GM12878 (cell line): ENCODE results near the gene ALPK1. TPM values are rescaled to one million over a fixed set of nuclear protein-coding genes. Genes with fewer than 3 reads are reported as not detected.

Experiments used
- ATAC-seq: fragments of 200-7000 bp; cut with Tn5 transposase; 3 replicates; pipeline ENCODE4 v1.9.1; 2020; ENCODE audit warnings: mild to moderate bottlenecking, moderate library complexity
- BruUV-seq: library from RNA; stranded (reverse); fragments of 400-500 nt; replicated peaks from 2 replicates; lab custom pipeline; 2021; lab: Mats Ljungman, UMichigan
- CTCF ChIA-PET: fragments of 300-600 bp; sonication (Branson Sonifier 250); formaldehyde crosslinking; extraction: SDS; loops from one replicate; lab custom pipeline; 2021; ENCODE audit warnings: inconsistent platforms; lab: Yijun Ruan, JAX
- POLR2A ChIA-PET: fragments of 350-600 bp; formaldehyde crosslinking; extraction: SDS; loops from one replicate; lab custom pipeline; 2021; ENCODE audit warnings: inconsistent platforms; lab: Charles Lee
- RAD21 ChIA-PET: fragments of 300-600 bp; sonication (Branson Sonifier 250); formaldehyde crosslinking; loops from one replicate; lab custom pipeline; 2023; ENCODE audit warnings: antibody characterized with exemption; ENCODE audit not compliant: unreplicated experiment; lab: Charles Lee
- SMC1A ChIA-PET: fragments of 300-600 bp; sonication (Branson Sonifier 250); formaldehyde crosslinking; loops from one replicate; lab custom pipeline; 2023; ENCODE audit not compliant: unreplicated experiment, uncharacterized antibody; lab: Charles Lee
- DNase-seq: peaks from one replicate; pipeline ENCODE4 v3.0.0-alpha.2; 2011; ENCODE audit warnings: low read depth, low spot score
- FAIRE-seq: peaks from 3 replicates; lab custom pipeline; 2011; peaks lifted over from hg19 to GRCh38; lab: Jason Lieb, UNC
- H2AFZ ChIP-seq: 2 replicates; pipeline ENCODE4 v1.6.0; 2011; ENCODE audit warnings: low read depth, low read length, control low read depth; ENCODE audit not compliant: control insufficient read depth
- H3K27ac ChIP-seq: 2 replicates; pipeline ENCODE4 v1.5.1; 2011; ENCODE audit warnings: control low read depth; ENCODE audit not compliant: control insufficient read depth, insufficient read depth
- H3K27me3 ChIP-seq, 2 experiments: replicated peaks in 1 of 2; 2 replicates each; pipeline versions ENCODE4 v1.6.0 to v1.6.1; 2011; ENCODE audit warnings: low read length in 1 of 2; ENCODE audit not compliant: control insufficient read depth in 2 of 2, insufficient read depth in 2 of 2
- H3K36me3 ChIP-seq, 2 experiments: 2 replicates each; pipeline ENCODE4 v1.5.1; 2011; ENCODE audit warnings: low read length in 1 of 2; ENCODE audit not compliant: control insufficient read depth in 2 of 2, insufficient read depth in 2 of 2
- H3K4me1 ChIP-seq: 2 replicates; pipeline ENCODE4 v1.6.1; 2011; ENCODE audit warnings: mild to moderate bottlenecking, low read length, moderate library complexity, mixed read lengths; ENCODE audit not compliant: control insufficient read depth, insufficient read depth
- H3K4me2 ChIP-seq: 2 replicates; pipeline ENCODE4 v1.6.0; 2011; ENCODE audit warnings: control low read depth; ENCODE audit not compliant: control insufficient read depth, insufficient read depth
- H3K4me3 ChIP-seq: fragments of 200-600 bp; sonication (generic); 2 replicates; pipeline ENCODE4 v1.5.1; 2016
- H3K79me2 ChIP-seq: 2 replicates; pipeline ENCODE4 v1.6.0; 2011; ENCODE audit warnings: low read length; ENCODE audit not compliant: control insufficient read depth, insufficient read depth
- H3K9ac ChIP-seq: 2 replicates; pipeline ENCODE4 v1.8.0; 2011; ENCODE audit warnings: low read length, control low read depth, mixed read lengths; ENCODE audit not compliant: control insufficient read depth, insufficient read depth
- H3K9me3 ChIP-seq: replicated peaks from 3 replicates; pipeline ENCODE4 v1.5.1; 2011; ENCODE audit warnings: mild to moderate bottlenecking, low read length; ENCODE audit not compliant: control insufficient read depth, insufficient read depth
- H4K20me1 ChIP-seq: 2 replicates; pipeline ENCODE4 v1.6.0; 2011; ENCODE audit not compliant: control insufficient read depth, insufficient read depth
- BACH1 ChIP-seq: fragments of 450-650 bp; IDR thresholded peaks from 2 replicates; pipeline ENCODE4 v1.6.1; 2017; ENCODE audit warnings: mild to moderate bottlenecking, borderline replicate concordance
- BCL11A ChIP-seq: IDR thresholded peaks from 2 replicates; pipeline ENCODE4 v1.6.1; 2011; ENCODE audit warnings: low read depth, low read length
- BCL3 ChIP-seq: IDR thresholded peaks from 2 replicates; pipeline ENCODE4 v1.6.1; 2011; ENCODE audit warnings: borderline replicate concordance, low read depth, mild to moderate bottlenecking, moderate library complexity, low read length; ENCODE audit not compliant: insufficient read depth, poor library complexity, severe bottlenecking
- CREM ChIP-seq: IDR thresholded peaks from 2 replicates; pipeline ENCODE4 v1.6.1; 2014; ENCODE audit warnings: antibody characterized with exemption, low read depth
- IRF4 ChIP-seq: IDR thresholded peaks from 2 replicates; pipeline ENCODE4 v1.6.1; 2011; ENCODE audit warnings: low read depth, low read length
- RAD21 ChIP-seq: IDR thresholded peaks from 2 replicates; pipeline ENCODE4 v1.6.1; 2011; ENCODE audit warnings: mild to moderate bottlenecking, low read depth, low read length, moderate library complexity; ENCODE audit not compliant: insufficient read depth
- REST ChIP-seq: IDR thresholded peaks from 2 replicates; pipeline ENCODE4 v1.6.1; 2012; ENCODE audit warnings: mild to moderate bottlenecking, low read depth, low read length
- SP1 ChIP-seq: IDR thresholded peaks from one replicate; pipeline ENCODE4 v1.6.1; 2011; ENCODE audit warnings: low read depth, low read length
- TARDBP ChIP-seq: IDR thresholded peaks from 2 replicates; pipeline ENCODE4 v1.6.1; 2016; ENCODE audit warnings: borderline replicate concordance
- TCF12 ChIP-seq: IDR thresholded peaks from 2 replicates; pipeline ENCODE4 v1.6.1; 2011; ENCODE audit warnings: low read depth, mild to moderate bottlenecking, low read length
- USF1 ChIP-seq: IDR thresholded peaks from 2 replicates; pipeline ENCODE4 v1.6.1; 2011; ENCODE audit warnings: borderline replicate concordance, low read depth, mild to moderate bottlenecking, moderate library complexity, mixed read lengths, low read length; ENCODE audit not compliant: insufficient read depth; ENCODE audit errors: extremely low read length
- ZNF687 ChIP-seq: fragments of 450-650 bp; IDR thresholded peaks from 2 replicates; pipeline ENCODE4 v1.6.1; 2017; ENCODE audit warnings: mild to moderate bottlenecking, moderate library complexity
- WGBS: methylation state at CpG from one replicate; pipeline ENCODE4 v1.1.6; 2016; ENCODE audit warnings: low lambda C conversion rate; ENCODE audit not compliant: insufficient replicate concordance, insufficient coverage; ENCODE audit errors: missing lambda C conversion rate; 5-methylcytosine and 5-hydroxymethylcytosine counted together
- in situ Hi-C: fragments of 300-500 bp; cut with MboI; formaldehyde crosslinking; loops from 9 replicates; pipeline ENCODE4 v1.14.3; 2018; ENCODE audit warnings: mixed read lengths
- intact Hi-C: fragments of 100-400 bp; cut with micrococcal nuclease; formaldehyde crosslinking; loops from one replicate; pipeline ENCODE4 v1.14.2; 2022; ENCODE audit not compliant: unreplicated experiment
- polyA plus RNA-seq, 11 experiments: library from polyadenylated mRNA; depleted of rRNA in 4 of 11; unstranded in 6 of 11; stranded (reverse) in 5 of 11; fragments of >200 nt; fragmentation: Nextera tagmentation in 4 of 11; fragmentation: Illumina TruSeq in 1 of 11; extraction: Ambion mirVana in 4 of 11; extraction: Trizol in 1 of 11; gene quantifications; 1 replicate in 1 of 11; 2 replicates in 10 of 11; pipeline versions ENCODE4 v1.2.1 to v1.2.3, GENCODE V29; 2011 to 2016; ENCODE audit warnings: inconsistent platforms in 2 of 11, missing spikeins in 2 of 11, low read depth in 1 of 11
- total RNA-seq, 4 experiments: library from RNA; depleted of rRNA in 3 of 4; stranded (reverse); fragments of >200 nt in 3 of 4; fragmentation: Illumina TruSeq in 1 of 4; extraction: Trizol in 1 of 4; gene quantifications; 2 replicates each; pipeline versions ENCODE4 v1.2.1 to v1.2.3, GENCODE V29; 2013 to 2021

Gene ALPK1
- total and polyA plus RNA-seq, 10 of the 15 experiments (the other 5 are each of a cell fraction or from before 2014, with no cell fraction given): 8.5 to 32.3 (median 22.6) TPM

GRCh38 chr4:112290341-112290740 lies 6.8 kb upstream of the ALPK1 start:
- intact Hi-C loops (no loop called here), in situ Hi-C loops (no loop called here)
- DNase-seq (no peak), ATAC-seq (peak; percentile 14), FAIRE-seq (no peak)
- H3K9me3 ChIP-seq: no peaks in the 10 kb centered on the region; the same call in 2 of the 3 replicates
- peak overlapping the region; percentile 96 for H3K4me2 ChIP-seq
- H3K79me2 ChIP-seq: peaks cover 40% of the 10 kb centered on the region
- H3K4me1 ChIP-seq: peaks cover 24% of the 10 kb centered on the region
- BruUV-seq: no TSS peak
- H4K20me1 ChIP-seq: no peaks in the 10 kb centered on the region
- H3K27me3 ChIP-seq: no peaks in the 10 kb centered on the region
- peak overlapping the region; percentile 99 for H3K27ac ChIP-seq
- WGBS: 14% methylated on average over 3 of the region's 3 CpGs
- 0 out of 2 replicates have a peak overlapping the region, but pooled peaks have one; percentile 37 for H3K4me3 ChIP-seq
- H2AFZ ChIP-seq: peak overlapping the region; percentile 24
- CTCF ChIA-PET: interaction anchor here (0.7 to 4.8 kb wide), 7 partner anchors 9 to 219 kb away, joined by 3 to 27 read pairs (median 4); no protein-coding TSS in a partner anchor
- POLR2A ChIA-PET: interaction anchor here (1.0 to 7.2 kb wide), 6 partner anchors 10 to 227 kb away, joined by 5 to 61 read pairs (median 12); partner anchors contain the start of gene NEUROG2
- no peaks in the 10 kb centered on the region for H3K36me3 ChIP-seq
- RAD21 ChIA-PET: interaction anchor here (1.1 to 14.1 kb wide), 7 partner anchors 9 to 31 kb away, joined by 6 to 151 read pairs (median 8); no protein-coding TSS in a partner anchor
- SMC1A ChIA-PET: interaction anchor here (1.0 to 22.9 kb wide), 10 partner anchors 9 to 226 kb away, joined by 3 to 247 read pairs (median 4); partner anchors contain the start of gene NEUROG2
- H3K9ac ChIP-seq: peak overlapping the region; percentile 99; the same call in 1 of the 2 replicates
- TF ChIP-seq CREM: peak; percentile 54; the same call in 1 of the 2 replicates
- peak; percentile 50 for TF ChIP-seq SP1
- no peak for TF ChIP-seq TARDBP
- peak; percentile 91 for TF ChIP-seq IRF4
- peak; percentile 95 for TF ChIP-seq TCF12
- TF ChIP-seq RAD21: 0 out of 2 replicates have a peak, but pooled peaks have one; percentile 18
- TF ChIP-seq REST: 0 out of 2 replicates have a peak, but pooled peaks have one; percentile 8
- no peak for TF ChIP-seq USF1
- peak; percentile 99 for TF ChIP-seq BCL3
- TF ChIP-seq ZNF687: peak; percentile 54; the same call in 1 of the 2 replicates
- peak; percentile 85 for TF ChIP-seq BCL11A
- no peak for TF ChIP-seq BACH1
